Endothelial cell of umbilical vein (primary cell): ENCODE data around the gene SNAPC4. TPM values are rescaled to one million over a fixed set of nuclear protein-coding genes. Genes with fewer than 3 reads are reported as not detected.

Experiments used
- BruUV-seq: library from RNA; stranded (reverse); fragments of 400-500 nt; replicated peaks from 2 replicates; lab custom pipeline; 2021; lab: Mats Ljungman, UMichigan
- CTCF ChIA-PET: fragments of 300-600, 350-600 bp; sonication (Branson Sonifier 250); formaldehyde crosslinking; loops from one replicate; lab custom pipeline; 2021; ENCODE audit warnings: antibody characterized with exemption, inconsistent platforms; lab: Charles Lee
- POLR2A ChIA-PET: fragments of 300-600, 350-600 bp; sonication (Branson Sonifier 250); formaldehyde crosslinking; loops from one replicate; lab custom pipeline; 2021; ENCODE audit warnings: antibody characterized with exemption, inconsistent platforms; lab: Charles Lee
- DNase-seq: peaks from one replicate; pipeline ENCODE4 v3.0.0-alpha.2; 2011; ENCODE audit warnings: low read depth, low spot score
- FAIRE-seq: peaks from 2 replicates; lab custom pipeline; 2011; peaks lifted over from hg19 to GRCh38; lab: Jason Lieb, UNC
- H2AFZ ChIP-seq: 2 replicates; pipeline ENCODE4 v1.6.0; 2012; ENCODE audit warnings: low read depth, low read length, control low read depth, inconsistent platforms
- H3K27ac ChIP-seq: 2 replicates; pipeline ENCODE4 v1.5.1; 2011; ENCODE audit warnings: low read depth, mild to moderate bottlenecking, control low read depth, low read length, moderate library complexity; ENCODE audit not compliant: insufficient read depth
- H3K27me3 ChIP-seq, 2 experiments: 2 replicates each; pipeline versions ENCODE4 v1.6.0 to v1.6.1; 2011; ENCODE audit warnings: low read length in 2 of 2, mixed read lengths in 1 of 2; ENCODE audit not compliant: control insufficient read depth in 2 of 2, insufficient read depth in 2 of 2
- H3K36me3 ChIP-seq, 2 experiments: 2 replicates in 1 of 2; 3 replicates in 1 of 2; pipeline ENCODE4 v1.5.1; 2011; ENCODE audit warnings: low read length in 2 of 2, mild to moderate bottlenecking in 1 of 2, moderate library complexity in 1 of 2; ENCODE audit not compliant: control insufficient read depth in 2 of 2, insufficient read depth in 2 of 2; ENCODE audit errors: extremely low read depth in 1 of 2
- H3K4me1 ChIP-seq: 3 replicates; pipeline ENCODE4 v1.5.1; 2011; ENCODE audit warnings: mild to moderate bottlenecking, low read length; ENCODE audit not compliant: control insufficient read depth, insufficient read depth; ENCODE audit errors: extremely low read depth
- H3K4me2 ChIP-seq: 2 replicates; pipeline ENCODE4 v1.6.1; 2011; ENCODE audit warnings: low read length, control low read depth, mixed read lengths; ENCODE audit not compliant: insufficient read depth
- H3K4me3 ChIP-seq, 3 experiments: fragments of 200-600 bp in 1 of 3; sonication (generic), shearing (Covaris generic) in 1 of 3; replicated peaks in 1 of 3; 2 replicates each; pipeline ENCODE4 v1.5.1; 2011 to 2016; ENCODE audit warnings: control low read depth in 3 of 3, low read length in 3 of 3, mild to moderate bottlenecking in 2 of 3, inconsistent platforms in 1 of 3, low read depth in 1 of 3, moderate library complexity in 1 of 3; ENCODE audit not compliant: insufficient read depth in 1 of 3
- H3K79me2 ChIP-seq: 2 replicates; pipeline ENCODE4 v1.6.0; 2012; ENCODE audit warnings: low read length, inconsistent platforms; ENCODE audit not compliant: control insufficient read depth, insufficient read depth
- H3K9ac ChIP-seq: replicated peaks from 2 replicates; pipeline ENCODE3; 2011; ENCODE audit warnings: low read length, control low read depth; ENCODE audit not compliant: insufficient read depth; ENCODE audit errors: extremely low read depth
- H3K9me1 ChIP-seq: replicated peaks from 3 replicates; pipeline ENCODE4 v1.6.0; 2011; ENCODE audit warnings: mild to moderate bottlenecking, low read length; ENCODE audit not compliant: control insufficient read depth, insufficient read depth; ENCODE audit errors: extremely low read depth
- H3K9me3 ChIP-seq: replicated peaks from 2 replicates; pipeline ENCODE4 v1.5.1; 2012; ENCODE audit warnings: low read length, inconsistent platforms; ENCODE audit not compliant: control insufficient read depth, insufficient read depth
- H4K20me1 ChIP-seq: replicated peaks from 2 replicates; pipeline ENCODE3; 2011; ENCODE audit warnings: mild to moderate bottlenecking, low read length; ENCODE audit not compliant: control insufficient read depth, insufficient read depth; ENCODE audit errors: extremely low read depth
- EZH2 ChIP-seq: IDR thresholded peaks from 2 replicates; pipeline ENCODE4 v1.6.1; 2012; ENCODE audit warnings: borderline replicate concordance, low read depth, mild to moderate bottlenecking, moderate library complexity, low read length, inconsistent platforms; ENCODE audit not compliant: severe bottlenecking
- FOS ChIP-seq: IDR thresholded peaks from 2 replicates; pipeline ENCODE4 v1.6.1; 2011; ENCODE audit warnings: mild to moderate bottlenecking, low read length, moderate library complexity, borderline replicate concordance; ENCODE audit not compliant: insufficient read depth
- GATA2 ChIP-seq: IDR thresholded peaks from 2 replicates; pipeline ENCODE4 v1.7.0; 2011; ENCODE audit warnings: low read depth, mild to moderate bottlenecking, moderate library complexity, mixed read lengths, low read length; ENCODE audit not compliant: insufficient read length, insufficient read depth
- JUN ChIP-seq: IDR thresholded peaks from 2 replicates; pipeline ENCODE4 v1.6.1; 2011; ENCODE audit warnings: borderline replicate concordance, low read depth; ENCODE audit not compliant: insufficient read length, insufficient read depth
- MYC ChIP-seq: IDR thresholded peaks from one replicate; pipeline ENCODE4 v1.6.1; 2011; ENCODE audit warnings: mild to moderate bottlenecking, low read depth, low read length
- POLR2A ChIP-seq: IDR thresholded peaks from 2 replicates; pipeline ENCODE4 v1.6.1; 2012; ENCODE audit warnings: low read depth, mild to moderate bottlenecking, control low read depth, low read length
- POLR2AphosphoS5 ChIP-seq: IDR thresholded peaks from 2 replicates; pipeline ENCODE4 v1.6.1; 2012; ENCODE audit warnings: low read depth, mild to moderate bottlenecking, control low read depth, low read length, moderate library complexity; ENCODE audit not compliant: insufficient read depth
- dilution Hi-C: fragments of 300-500 bp; cut with MboI; formaldehyde crosslinking; loops from one replicate; pipeline ENCODE4 v1.15.0; 2019; ENCODE audit warnings: low sequenced_read_pairs; ENCODE audit not compliant: extremely low pct_ligation_motif_present
- intact Hi-C: fragments of 100-400 bp; cut with micrococcal nuclease; formaldehyde crosslinking; loops from one replicate; pipeline ENCODE4 v1.10.0; 2022
- polyA plus RNA-seq, 4 experiments: library from polyadenylated mRNA; depleted of rRNA in 3 of 4; stranded (reverse) in 3 of 4; unstranded in 1 of 4; fragments of >200 nt; gene quantifications; 2 replicates each; pipeline versions ENCODE4 v1.2.1 to v1.2.3, GENCODE V29; 2011 to 2012; ENCODE audit warnings: missing spikeins in 1 of 4
- total RNA-seq: library from RNA; stranded (reverse); gene quantifications from 2 replicates; pipeline ENCODE4 v1.2.3, GENCODE V29; 2021
- TF ChIP-seq, protein P1 (sequence below): IDR thresholded peaks from 2 replicates; pipeline ENCODE4 v1.6.1; 2011; ENCODE audit not compliant: insufficient read depth, insufficient read length
- TF ChIP-seq, protein P2 (sequence below), 2 donors: IDR thresholded peaks; 1 replicate in 1 of 2; 2 replicates in 1 of 2; pipeline ENCODE4 v1.5.1; 2011; ENCODE audit warnings: low read length in 2 of 2, mild to moderate bottlenecking in 2 of 2, moderate library complexity in 2 of 2, control low read depth in 1 of 2, inconsistent platforms in 1 of 2, low read depth in 1 of 2; ENCODE audit not compliant: insufficient read depth in 1 of 2; ENCODE audit errors: extremely low read depth in 1 of 2

The SNAPC4 gene
- total and polyA plus RNA-seq, 2 donors (not counting 3 experiments of a cell fraction or from before 2014, with no cell fraction given) = 6.7 to 17.5 TPM

DNA sequence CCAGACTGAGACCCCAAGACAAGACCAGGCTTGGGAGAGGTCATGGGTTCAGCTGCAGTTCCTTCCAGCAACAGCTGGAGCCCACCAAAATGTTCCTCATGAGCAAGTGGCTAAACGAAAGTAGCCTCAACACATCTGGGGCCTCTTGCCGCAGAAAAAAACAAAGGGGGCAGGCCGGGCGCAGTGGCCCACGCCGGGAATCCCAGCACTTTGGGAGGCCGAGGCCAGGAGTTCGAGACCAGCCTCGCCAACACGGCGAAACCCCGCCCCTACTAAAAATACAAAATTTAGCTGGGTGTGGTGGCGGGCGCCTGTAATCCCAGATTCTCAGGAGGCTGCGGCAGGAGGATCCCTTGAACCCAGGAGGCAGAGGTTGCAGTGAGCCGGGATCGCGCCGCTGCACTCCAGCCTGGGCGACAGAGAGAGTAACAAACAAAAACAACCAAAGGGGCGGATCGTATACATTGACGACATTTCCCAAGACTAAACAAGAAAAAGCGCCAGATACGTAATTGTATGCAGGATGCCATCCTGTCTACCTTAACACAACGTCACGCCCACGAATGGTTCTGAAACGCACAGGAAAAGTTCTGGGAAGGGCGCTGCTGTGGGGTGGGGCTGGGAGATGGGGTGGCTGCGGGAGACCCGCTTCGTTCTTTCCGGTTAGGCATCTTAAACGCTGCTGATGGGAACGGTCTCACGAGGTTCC, 38.0 kb upstream of the SNAPC4 start:
- Histone ChIP-seq H3K9me1 (no peaks in the 10 kb centered on the region), H4K20me1 (no peaks in the 10 kb centered on the region), H3K27ac (peak overlapping the region; percentile 8), H3K4me2 (peak overlapping the region; percentile 67), H3K4me1 (peaks cover 12% of the 10 kb centered on the region), H2AFZ (no peak overlapping the region), H3K79me2 (peaks cover 48% of the 10 kb centered on the region), H3K4me3 (peak overlapping the region; percentile 33 to 76 (median 66)), H3K9ac (peak overlapping the region; percentile 65), H3K9me3 (no peaks in the 10 kb centered on the region), H3K36me3 (peaks cover 11 to 17% of the 10 kb centered on the region in 2 experiments), H3K27me3 (no peaks in the 10 kb centered on the region)
- dilution Hi-C loops (no loop called here), intact Hi-C loops (loop anchor here (2.0 kb wide), 2 partner anchors 27 to 45 kb away; partner anchors contain the start of genes ENTR1, PMPCA and SEC16A)
- no TSS peak for BruUV-seq
- POLR2A ChIA-PET = no interaction called here
- CTCF ChIA-PET = interaction anchor here (1.4 kb wide), 1 partner anchor 125 kb away, joined by 5 read pairs; no protein-coding TSS in a partner anchor
- TF ChIP-seq POLR2AphosphoS5 (no peak), FOS (no peak), JUN (no peak), MYC (no peak), GATA2 (no peak), EZH2 (no peak), POLR2A (no peak)
- TF ChIP-seq, protein P1, sequence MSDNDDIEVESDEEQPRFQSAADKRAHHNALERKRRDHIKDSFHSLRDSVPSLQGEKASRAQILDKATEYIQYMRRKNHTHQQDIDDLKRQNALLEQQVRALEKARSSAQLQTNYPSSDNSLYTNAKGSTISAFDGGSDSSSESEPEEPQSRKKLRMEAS = no peak
- TF ChIP-seq, protein P2, sequence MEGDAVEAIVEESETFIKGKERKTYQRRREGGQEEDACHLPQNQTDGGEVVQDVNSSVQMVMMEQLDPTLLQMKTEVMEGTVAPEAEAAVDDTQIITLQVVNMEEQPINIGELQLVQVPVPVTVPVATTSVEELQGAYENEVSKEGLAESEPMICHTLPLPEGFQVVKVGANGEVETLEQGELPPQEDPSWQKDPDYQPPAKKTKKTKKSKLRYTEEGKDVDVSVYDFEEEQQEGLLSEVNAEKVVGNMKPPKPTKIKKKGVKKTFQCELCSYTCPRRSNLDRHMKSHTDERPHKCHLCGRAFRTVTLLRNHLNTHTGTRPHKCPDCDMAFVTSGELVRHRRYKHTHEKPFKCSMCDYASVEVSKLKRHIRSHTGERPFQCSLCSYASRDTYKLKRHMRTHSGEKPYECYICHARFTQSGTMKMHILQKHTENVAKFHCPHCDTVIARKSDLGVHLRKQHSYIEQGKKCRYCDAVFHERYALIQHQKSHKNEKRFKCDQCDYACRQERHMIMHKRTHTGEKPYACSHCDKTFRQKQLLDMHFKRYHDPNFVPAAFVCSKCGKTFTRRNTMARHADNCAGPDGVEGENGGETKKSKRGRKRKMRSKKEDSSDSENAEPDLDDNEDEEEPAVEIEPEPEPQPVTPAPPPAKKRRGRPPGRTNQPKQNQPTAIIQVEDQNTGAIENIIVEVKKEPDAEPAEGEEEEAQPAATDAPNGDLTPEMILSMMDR (IDR thresholded peaks at IDR 0.05; ENCODE audit: extremely low read depth in 1 of 2, insufficient read depth in 1 of 2, low read depth in 1 of 2, low read length in 2 of 2) = no peak
- peak; percentile 62 for FAIRE-seq
- DNase-seq = no peak
